Sigmoid colon (tissue), 7 donors: ENCODE results near the gene SRPK3. TPM values are rescaled to one million over a fixed set of nuclear protein-coding genes. Genes with fewer than 3 reads are reported as not detected.
A peak's percentile ranks its signal among the peaks of the same experiment; 100 is the strongest.

ENCODE experiments used
- DNase-seq: peaks from one replicate; pipeline ENCODE4 v3.0.0-alpha.2; 2019
- H3K27ac ChIP-seq, 4 donors: fragments of 200-600 bp; sonication (generic); one replicate each; pipeline ENCODE4 v1.5.1; 2016 to 2019; ENCODE audit warnings: mild to moderate bottlenecking in 1 of 4
- H3K27me3 ChIP-seq, 3 donors: fragments of 200-600 bp; sonication (generic); one replicate each; pipeline ENCODE4 v1.5.1; 2019; ENCODE audit warnings: mild to moderate bottlenecking in 1 of 3
- H3K36me3 ChIP-seq, 4 donors: fragments of 200-600 bp; sonication (generic); one replicate each; pipeline ENCODE4 v1.5.1; 2016 to 2019
- H3K4me1 ChIP-seq, 4 donors: fragments of 200-600 bp; sonication (generic); one replicate each; pipeline ENCODE4 v1.5.1; 2017 to 2019
- H3K4me3 ChIP-seq, 4 donors: fragments of 200-600 bp; sonication (generic); one replicate each; pipeline ENCODE4 v1.5.1; 2017 to 2019; ENCODE audit warnings: mild to moderate bottlenecking in 2 of 4, moderate library complexity in 1 of 4
- H3K9me3 ChIP-seq, 4 donors: fragments of 200-600 bp in 3 of 4; sonication (generic) in 3 of 4; one replicate each; pipeline versions ENCODE4 v1.5.1 to v1.6.1; 2013 to 2019
- EP300 ChIP-seq, 4 donors: sonication (generic); formaldehyde crosslinking; IDR thresholded peaks; one replicate each; pipeline ENCODE4 v1.6.1; 2017; ENCODE audit warnings: antibody characterized with exemption in 4 of 4
- POLR2A ChIP-seq, 2 donors: fragments of 450-650 bp; IDR thresholded peaks; one replicate each; pipeline ENCODE4 v1.6.1; 2016; ENCODE audit warnings: antibody characterized with exemption in 2 of 2, mild to moderate bottlenecking in 2 of 2, moderate library complexity in 2 of 2
- POLR2AphosphoS5 ChIP-seq, 4 donors: sonication (generic); formaldehyde crosslinking; IDR thresholded peaks; one replicate each; pipeline ENCODE4 v1.6.1; 2017; ENCODE audit warnings: antibody characterized with exemption in 4 of 4
- WGBS, 2 donors: extraction: QIAGEN DNeasy Blood & Tissue Kit; methylation state at CpG; one replicate each; pipeline ENCODE4 v1.1.7; 2013; 5-methylcytosine and 5-hydroxymethylcytosine counted together
- intact Hi-C: fragments of 100-400 bp; cut with DNase I; formaldehyde crosslinking; loops from one replicate; pipeline ENCODE4 v1.15.1; 2023
- polyA plus RNA-seq, 3 donors: library from polyadenylated mRNA; stranded (reverse); fragments of 200-250 nt; gene quantifications; one replicate each; pipeline ENCODE4 v1.2.3, GENCODE V29; 2013
- total RNA-seq, 4 donors: library from RNA; depleted of rRNA; stranded (reverse); fragments of >200 nt; gene quantifications; one replicate each; pipeline ENCODE4 v1.1.0, GENCODE V29; 2016
- TF ChIP-seq, protein P1 (sequence below), 4 experiments: fragments of 450-650 bp in 3 of 4; fragments of 200-600 bp in 1 of 4; IDR thresholded peaks; one replicate each; pipeline ENCODE4 v1.5.1; 2016 to 2019; ENCODE audit warnings: antibody characterized with exemption in 4 of 4, mild to moderate bottlenecking in 3 of 4, moderate library complexity in 2 of 4
- donor health status: healthy with polysubstance abuse.
- donor health status: Bipolar disorder and iron deficiency.
- donor health status: healthy.

The SRPK3 gene
- total and polyA plus RNA-seq, 7 donors: 0.31 to 13.0 (median 4.6) TPM; not detected in 2

DNA sequence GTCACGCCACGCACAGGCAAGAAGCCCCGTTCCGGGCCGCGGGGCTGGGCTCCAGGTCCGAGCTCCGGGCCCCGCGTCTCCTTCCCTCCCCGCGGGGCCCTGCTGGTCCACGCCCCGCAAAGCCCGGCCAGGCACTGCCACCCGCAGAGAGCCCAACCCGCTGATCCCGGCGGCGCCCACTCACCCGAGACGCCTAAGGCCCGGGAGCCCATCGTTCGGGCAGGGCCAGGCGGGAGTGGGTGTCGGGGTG is 48.6 kb downstream of the SRPK3 start:
- intact Hi-C loops: loop anchor here (2.0 kb wide), 1 partner anchor 93 kb away; no protein-coding TSS in a partner anchor
- peak overlapping the region; percentile 69 to 79 (median 76) for H3K27ac ChIP-seq
- H3K36me3 ChIP-seq: no peaks in the 10 kb centered on the region
- H3K27me3 ChIP-seq: peaks cover 0 to 7% (median 0%) of the 10 kb centered on the region in 3 donors
- TF ChIP-seq, protein P1, sequence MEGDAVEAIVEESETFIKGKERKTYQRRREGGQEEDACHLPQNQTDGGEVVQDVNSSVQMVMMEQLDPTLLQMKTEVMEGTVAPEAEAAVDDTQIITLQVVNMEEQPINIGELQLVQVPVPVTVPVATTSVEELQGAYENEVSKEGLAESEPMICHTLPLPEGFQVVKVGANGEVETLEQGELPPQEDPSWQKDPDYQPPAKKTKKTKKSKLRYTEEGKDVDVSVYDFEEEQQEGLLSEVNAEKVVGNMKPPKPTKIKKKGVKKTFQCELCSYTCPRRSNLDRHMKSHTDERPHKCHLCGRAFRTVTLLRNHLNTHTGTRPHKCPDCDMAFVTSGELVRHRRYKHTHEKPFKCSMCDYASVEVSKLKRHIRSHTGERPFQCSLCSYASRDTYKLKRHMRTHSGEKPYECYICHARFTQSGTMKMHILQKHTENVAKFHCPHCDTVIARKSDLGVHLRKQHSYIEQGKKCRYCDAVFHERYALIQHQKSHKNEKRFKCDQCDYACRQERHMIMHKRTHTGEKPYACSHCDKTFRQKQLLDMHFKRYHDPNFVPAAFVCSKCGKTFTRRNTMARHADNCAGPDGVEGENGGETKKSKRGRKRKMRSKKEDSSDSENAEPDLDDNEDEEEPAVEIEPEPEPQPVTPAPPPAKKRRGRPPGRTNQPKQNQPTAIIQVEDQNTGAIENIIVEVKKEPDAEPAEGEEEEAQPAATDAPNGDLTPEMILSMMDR (IDR thresholded peaks at IDR 0.05): no peak
- TF ChIP-seq EP300 (IDR thresholded peaks at IDR 0.05) (no peak), POLR2A (IDR thresholded peaks at IDR 0.05) (no peak), POLR2AphosphoS5 (IDR thresholded peaks at IDR 0.05) (no peak)
- H3K4me1 ChIP-seq: peaks cover 0 to 22% (median 4%) of the 10 kb centered on the region in 4 donors
- peak overlapping the region; percentile 34 to 59 (median 52) for H3K4me3 ChIP-seq
- DNase-seq: peak; percentile 56
- no peaks in the 10 kb centered on the region for H3K9me3 ChIP-seq
- whole genome bisulfite sequencing, 2 donors: 1 to 2% methylated on average over 27 of the region's 27 CpGs

DNA sequence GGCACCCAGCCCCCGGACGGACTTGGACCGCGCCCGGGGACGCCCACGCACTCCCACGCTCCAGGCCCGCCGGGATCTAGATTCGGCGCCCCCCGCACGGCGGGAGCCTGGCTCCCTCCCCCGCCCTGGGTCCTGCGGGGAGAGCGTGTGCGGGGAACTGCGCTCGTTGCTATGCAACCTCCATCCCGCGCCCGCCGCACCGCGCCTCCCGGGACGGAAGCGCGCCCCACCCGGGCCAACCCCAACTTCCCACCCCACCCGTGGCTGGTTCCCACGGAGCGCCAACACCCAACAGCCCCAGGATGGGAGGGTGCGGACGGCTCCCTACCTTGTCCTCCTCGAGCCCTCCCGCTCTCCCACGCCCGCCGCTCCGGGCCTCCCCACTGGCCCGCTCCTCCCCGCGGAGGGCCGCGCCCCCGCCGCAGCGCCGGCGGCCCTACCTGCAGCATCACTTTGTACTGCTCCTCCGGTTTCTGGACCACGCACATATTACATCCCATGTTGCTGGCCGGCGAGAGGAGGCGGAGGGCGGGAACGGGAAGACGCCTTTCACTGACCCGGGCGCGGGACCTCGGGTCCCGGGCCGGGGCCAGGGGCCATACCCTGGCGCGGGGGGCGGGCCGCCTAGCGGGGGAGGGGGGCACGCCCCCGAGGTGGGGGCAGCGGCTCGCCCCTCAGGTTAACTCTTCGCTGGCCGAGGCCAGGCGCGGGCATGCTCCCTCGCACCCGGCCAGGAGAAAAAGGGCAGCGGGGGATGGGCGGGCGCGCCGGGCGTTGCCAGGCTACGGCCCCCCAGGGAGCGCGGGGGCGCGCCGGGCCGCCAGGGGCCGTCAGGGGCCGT is 49.2 kb downstream of the SRPK3 start, which contains the start of gene PDZD4:
Gene PDZD4 (minus strand): TSS at position 746 of the 841 bp plus-strand sequence. CDS start 246 bp downstream, at position 500.
- Histone ChIP-seq H3K4me3 (peak within 1 kb of the TSS; percentile 34 to 59 (median 52)), H3K27me3 (peaks cover 0 to 7% (median 0%) of the 10 kb centered on the region in 3 donors), H3K36me3 (no peaks in the 10 kb centered on the region), H3K4me1 (peaks cover 0 to 22% (median 4%) of the 10 kb centered on the region in 4 donors), H3K9me3 (no peaks in the 10 kb centered on the region), H3K27ac (peak within 1 kb of the TSS; percentile 69 to 79 (median 76))
- DNase-seq: peak; percentile 59
- intact Hi-C loops: loop anchor here (2.0 kb wide), 1 partner anchor 93 kb away; no protein-coding TSS in a partner anchor
- TF ChIP-seq EP300 (IDR thresholded peaks at IDR 0.05) (no peak), POLR2AphosphoS5 (IDR thresholded peaks at IDR 0.05) (no peak), POLR2A (IDR thresholded peaks at IDR 0.05) (no peak)
- TF ChIP-seq, protein P1 (IDR thresholded peaks at IDR 0.05): no peak
- 1 to 2% methylated on average over 97 of the region's 97 CpGs for WGBS, 2 donors

DNA sequence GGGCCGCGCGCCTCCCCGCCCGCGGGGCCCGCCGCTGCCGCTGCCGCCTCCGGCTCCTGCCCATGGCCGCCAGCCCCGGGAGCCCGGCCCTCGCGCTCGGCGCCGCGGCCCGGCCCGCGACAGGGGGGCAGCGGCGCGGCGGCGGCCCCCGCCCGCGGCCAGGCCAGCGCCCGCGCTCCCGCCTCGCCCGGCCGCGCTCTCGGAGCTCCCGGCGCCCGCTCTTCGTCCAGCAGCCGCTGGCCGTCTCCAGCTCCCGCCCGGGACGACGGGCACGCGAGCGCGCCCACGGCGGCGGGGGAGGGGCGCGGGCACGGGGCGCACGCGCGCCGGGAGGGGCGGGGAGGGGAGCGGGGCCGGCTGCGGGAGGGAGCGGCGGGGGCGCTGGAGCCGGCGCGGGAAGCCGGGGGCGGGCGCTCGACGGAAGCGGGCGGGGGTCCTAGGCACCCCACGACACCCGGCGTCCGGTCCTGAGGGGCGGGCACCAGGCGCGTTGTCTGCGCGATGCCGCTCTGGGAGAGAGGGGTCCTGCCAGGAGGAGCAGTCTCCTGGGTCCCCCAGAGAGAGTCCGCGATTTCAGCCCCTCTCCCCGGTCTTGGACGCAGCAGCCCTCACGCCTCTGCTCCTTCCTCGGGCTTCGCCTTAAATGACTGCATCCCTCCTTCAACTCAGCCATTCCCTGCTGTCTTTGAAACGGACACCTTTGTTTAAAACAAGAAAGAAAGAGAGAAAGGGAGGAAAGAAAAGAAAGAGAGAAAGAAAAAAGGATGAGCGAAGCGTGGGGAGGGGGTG is 50.0 kb downstream of the SRPK3 start:
- TF ChIP-seq POLR2AphosphoS5 (IDR thresholded peaks at IDR 0.05) (no peak), POLR2A (IDR thresholded peaks at IDR 0.05) (no peak), EP300 (IDR thresholded peaks at IDR 0.05) (no peak)
- TF ChIP-seq, protein P1 (IDR thresholded peaks at IDR 0.05): no peak
- intact Hi-C loops: no loop called here
- peaks cover 0 to 7% (median 0%) of the 10 kb centered on the region in 3 donors for H3K27me3 ChIP-seq

DNA sequence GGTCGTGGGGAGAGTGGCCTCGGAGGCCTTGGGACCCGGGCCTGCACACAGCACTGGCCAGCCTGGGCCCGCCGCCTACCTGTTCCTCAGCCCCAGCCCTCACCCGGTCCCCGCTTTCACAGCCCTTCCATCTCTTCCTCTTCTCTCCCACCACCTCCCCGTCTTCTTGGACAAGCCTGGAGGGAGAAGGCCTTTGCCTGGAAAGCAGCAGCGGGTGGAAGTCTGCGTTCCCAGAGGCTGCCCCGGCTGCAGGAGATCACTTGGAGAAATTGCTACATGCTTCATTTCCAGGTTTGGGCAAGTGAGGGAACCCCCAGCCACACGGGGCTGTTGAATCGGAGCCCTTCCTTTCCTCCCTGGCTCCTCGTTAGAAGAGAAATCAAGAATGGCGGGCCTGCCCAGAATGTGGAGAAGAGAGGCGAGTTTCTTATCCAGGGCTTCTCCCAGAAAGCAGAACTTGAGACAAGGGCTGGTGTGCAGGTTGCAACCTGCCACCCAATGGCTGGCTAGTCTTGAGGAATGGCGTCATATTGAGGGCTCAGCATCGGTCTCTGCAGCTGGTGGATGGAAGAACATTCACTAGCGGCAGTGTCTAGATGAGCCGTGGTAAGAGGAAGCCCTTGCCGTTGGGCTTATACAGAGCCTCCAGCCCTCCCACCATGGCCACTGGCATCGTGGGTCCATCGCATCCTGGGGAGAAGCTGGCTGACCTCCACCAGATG is 50.7 kb downstream of the SRPK3 start:
- DNase-seq: peak; percentile 50
- no peak overlapping the region for H3K27ac ChIP-seq
- intact Hi-C loops: no loop called here
- 58 to 60% methylated on average over 23 of the region's 23 CpGs for WGBS, 2 donors
- no peaks in the 10 kb centered on the region for H3K9me3 ChIP-seq
- H3K4me3 ChIP-seq: no peak overlapping the region
- H3K27me3 ChIP-seq: peaks cover 0 to 7% (median 0%) of the 10 kb centered on the region in 3 donors
- TF ChIP-seq EP300 (IDR thresholded peaks at IDR 0.05) (no peak), POLR2A (IDR thresholded peaks at IDR 0.05) (no peak), POLR2AphosphoS5 (IDR thresholded peaks at IDR 0.05) (no peak)
- TF ChIP-seq, protein P1 (IDR thresholded peaks at IDR 0.05): no peak
- H3K4me1 ChIP-seq: peaks cover 0 to 22% (median 4%) of the 10 kb centered on the region in 4 donors
- H3K36me3 ChIP-seq: no peaks in the 10 kb centered on the region

More for the DNA sequence above, 50.0 kb downstream of the SRPK3 start:
- H3K9me3 ChIP-seq: no peaks in the 10 kb centered on the region
- peak overlapping the region in 3 of 4 donors; percentile 50 to 59 (median 55) for H3K4me3 ChIP-seq
- WGBS, 2 donors: 2 to 3% methylated on average over 101 to 102 of the region's 102 CpGs
- no peak for DNase-seq
- no peaks in the 10 kb centered on the region for H3K36me3 ChIP-seq
- no peak overlapping the region for H3K27ac ChIP-seq
- peaks cover 0 to 22% (median 4%) of the 10 kb centered on the region in 4 donors for H3K4me1 ChIP-seq
